Activated naive CD8-positive, alpha-beta T cell treated with anti-CD3 and anti-CD28 coated beads, Interleukin-2, amount 50 U/mL, for 24 hours (primary cell): ENCODE data around the gene MRI1.
"Not testable (repeated sequence)": the region's sequence is repeated elsewhere in the genome, so short reads cannot be mapped to it uniquely, and the experiment has no call there.

Experiments used
- ATAC-seq: fragments of 150-1000 bp; cut with Tn5 transposase; one replicate; pipeline ENCODE4 v1.10.0; 2021
- DNase-seq: peaks from one replicate; pipeline ENCODE4 v3.0.0; 2021
- H3K27ac Mint-ChIP-seq: one replicate; pipeline ENCODE4 v1.8.0; 2021; ENCODE audit warnings: mild to moderate bottlenecking, mixed read lengths
- H3K27me3 Mint-ChIP-seq: one replicate; pipeline ENCODE4 v1.8.0; 2021; ENCODE audit warnings: mixed read lengths
- H3K36me3 Mint-ChIP-seq: one replicate; pipeline ENCODE4 v1.8.0; 2021; ENCODE audit warnings: low read depth, mixed read lengths
- H3K4me1 Mint-ChIP-seq: one replicate; pipeline ENCODE4 v1.8.0; 2021; ENCODE audit warnings: mixed read lengths
- H3K4me3 Mint-ChIP-seq: one replicate; pipeline ENCODE4 v1.8.0; 2021; ENCODE audit warnings: mild to moderate bottlenecking, moderate library complexity, mixed read lengths
- H3K9me3 Mint-ChIP-seq: one replicate; pipeline ENCODE4 v1.8.0; 2021; ENCODE audit warnings: mixed read lengths

MRI1 gene

DNA sequence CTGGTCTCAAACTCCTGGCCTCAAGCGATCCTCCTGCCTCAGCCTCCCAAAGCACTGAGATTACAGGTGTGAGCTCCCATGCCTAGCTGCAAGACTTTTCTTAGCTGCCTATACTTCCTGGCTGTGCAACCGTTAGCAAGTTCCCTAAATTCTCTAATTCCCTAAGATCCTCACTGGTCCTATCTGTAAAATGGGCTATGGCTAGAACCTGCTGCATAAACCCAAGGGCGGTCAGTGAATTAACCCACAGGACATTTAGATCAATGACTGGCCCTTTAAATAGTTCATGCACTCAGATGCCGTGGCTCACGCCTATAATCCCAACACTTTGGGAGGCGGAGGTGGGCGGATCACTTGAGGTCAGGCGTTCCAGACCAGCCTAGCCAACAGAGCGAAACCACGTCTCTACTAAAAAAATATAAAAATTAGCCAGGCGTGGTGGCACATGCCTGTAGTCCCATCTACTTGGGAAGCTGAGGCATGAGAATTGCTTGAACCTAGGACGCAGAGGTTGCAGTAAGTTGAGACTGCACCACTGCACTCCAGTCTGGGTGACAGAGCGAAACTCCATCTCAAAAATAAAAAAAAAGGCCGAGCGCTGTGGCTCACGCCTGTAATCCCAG, 5.8 kb downstream of the MRI1 start:
- Mint-ChIP-seq H3K4me1 (peaks cover 15% of the 10 kb centered on the region), H3K4me3 (no peak overlapping the region), H3K9me3 (no peaks in the 10 kb centered on the region), H3K27me3 (no peaks in the 10 kb centered on the region), H3K27ac (no peak overlapping the region), H3K36me3 (peaks cover 9% of the 10 kb centered on the region)
- DNase-seq: no peak
- ATAC-seq: no peak

DNA sequence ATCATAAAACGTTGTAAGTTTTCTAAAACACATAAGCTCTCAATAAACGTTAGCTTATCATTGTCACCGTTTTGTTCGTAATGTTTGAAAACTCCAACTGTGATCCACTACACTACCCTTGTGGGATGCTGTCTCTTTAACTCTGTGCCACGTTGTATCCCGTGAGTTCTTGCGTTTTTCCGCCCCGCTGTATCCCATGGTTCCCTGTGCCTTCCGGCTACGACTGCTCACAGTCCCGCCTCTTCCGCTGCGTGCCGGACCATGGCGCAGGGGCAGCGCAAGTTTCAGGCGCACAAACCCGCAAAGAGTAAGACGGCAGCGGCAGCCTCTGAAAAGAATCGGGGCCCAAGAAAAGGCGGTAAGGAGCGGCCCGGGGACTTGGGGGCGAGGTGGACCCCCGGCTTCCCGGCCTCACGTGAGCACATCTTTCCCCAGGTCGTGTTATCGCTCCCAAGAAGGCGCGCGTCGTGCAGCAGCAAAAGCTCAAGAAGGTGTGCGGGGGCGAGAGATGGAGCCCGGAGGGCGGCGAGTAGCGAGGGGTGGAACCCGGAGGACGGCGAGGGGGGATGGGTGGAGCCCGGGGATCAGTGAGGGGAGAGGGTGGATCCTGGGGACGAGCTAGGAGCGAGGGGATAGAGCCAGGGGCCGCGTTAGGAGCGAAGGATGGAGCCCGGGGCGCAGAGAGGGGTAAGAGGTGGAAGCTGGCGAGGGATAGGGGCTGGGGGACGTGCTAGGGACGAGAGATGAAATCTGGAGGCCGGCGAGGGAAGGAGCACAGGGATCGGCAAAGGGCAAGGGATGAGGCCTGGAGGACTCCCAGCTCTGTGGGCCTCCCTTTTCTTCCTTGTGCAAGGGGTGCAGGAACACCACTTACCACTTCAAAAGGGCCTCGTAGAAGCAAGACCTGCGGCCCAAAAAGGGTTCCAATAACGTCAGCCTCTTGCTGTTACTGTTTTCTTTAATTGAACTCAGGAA, 10.2 kb downstream of the MRI1 start, which contains the start of gene C19orf53:
Gene C19orf53, plus strand, starts transcription at position 240 of the 975 bp plus-strand sequence. Its CDS starts 22 bp downstream, at position 262.
- H3K27me3 Mint-ChIP-seq: no peaks in the 10 kb centered on the region
- H3K9me3 Mint-ChIP-seq: no peaks in the 10 kb centered on the region
- peaks cover 33% of the 10 kb centered on the region for H3K36me3 Mint-ChIP-seq
- DNase-seq (peak; percentile 92), ATAC-seq (peak; percentile 99)
- H3K4me3 Mint-ChIP-seq: peak within 1 kb of the TSS; percentile 99
- peak within 1 kb of the TSS; percentile 96 for H3K27ac Mint-ChIP-seq
- peaks cover 22% of the 10 kb centered on the region for H3K4me1 Mint-ChIP-seq

DNA sequence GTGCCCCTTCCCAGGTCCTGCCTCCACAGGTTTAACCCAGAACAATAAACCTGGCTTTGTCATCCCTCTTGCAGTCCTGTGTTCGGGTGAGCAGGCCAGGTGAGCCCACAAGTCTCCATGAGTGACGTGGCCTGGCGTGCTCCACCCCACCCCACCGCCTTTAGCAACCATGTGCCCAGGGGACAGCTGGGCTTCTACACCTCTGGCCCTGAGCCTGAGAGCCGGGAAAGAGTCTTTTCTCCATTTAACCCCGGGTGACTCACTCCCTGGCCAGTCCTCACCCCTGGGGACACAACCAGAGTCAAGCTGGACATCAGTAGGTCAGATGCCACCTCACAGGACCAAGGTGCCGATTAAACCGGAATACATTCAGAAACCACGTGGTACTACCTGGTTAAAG, 14.1 kb downstream of the MRI1 start:
- Mint-ChIP-seq H3K27me3 (no peaks in the 10 kb centered on the region), H3K9me3 (no peaks in the 10 kb centered on the region), H3K4me1 (peaks cover 40% of the 10 kb centered on the region), H3K27ac (no peak overlapping the region), H3K36me3 (peaks cover 30% of the 10 kb centered on the region), H3K4me3 (no peak overlapping the region)
- ATAC-seq (no peak), DNase-seq (no peak)

DNA sequence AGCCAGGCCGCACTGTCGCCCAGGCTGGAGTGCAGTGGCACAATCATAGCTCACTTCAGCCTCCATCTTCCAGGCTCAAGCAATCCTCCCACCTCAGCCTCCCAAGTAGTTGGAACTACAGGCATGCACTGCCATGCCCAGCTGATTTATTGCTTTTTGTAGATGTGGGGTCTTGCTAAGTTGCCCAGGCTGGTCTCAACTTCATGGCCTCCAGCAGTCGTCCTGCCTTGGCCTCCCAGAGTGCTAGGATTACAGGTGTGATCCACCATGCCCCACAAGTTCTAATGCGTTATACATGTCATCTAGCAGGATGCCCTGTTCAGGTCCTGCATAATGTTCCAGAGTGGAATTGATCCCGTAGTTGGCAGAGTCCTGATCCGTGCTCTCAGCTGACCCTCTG, 14.5 kb downstream of the MRI1 start:
- DNase-seq: no peak
- H3K4me3 Mint-ChIP-seq: no peak overlapping the region
- H3K36me3 Mint-ChIP-seq: peaks cover 30% of the 10 kb centered on the region
- peaks cover 44% of the 10 kb centered on the region for H3K4me1 Mint-ChIP-seq
- no peaks in the 10 kb centered on the region for H3K9me3 Mint-ChIP-seq
- H3K27ac Mint-ChIP-seq: no peak overlapping the region
- no peaks in the 10 kb centered on the region for H3K27me3 Mint-ChIP-seq
- ATAC-seq: no peak

DNA sequence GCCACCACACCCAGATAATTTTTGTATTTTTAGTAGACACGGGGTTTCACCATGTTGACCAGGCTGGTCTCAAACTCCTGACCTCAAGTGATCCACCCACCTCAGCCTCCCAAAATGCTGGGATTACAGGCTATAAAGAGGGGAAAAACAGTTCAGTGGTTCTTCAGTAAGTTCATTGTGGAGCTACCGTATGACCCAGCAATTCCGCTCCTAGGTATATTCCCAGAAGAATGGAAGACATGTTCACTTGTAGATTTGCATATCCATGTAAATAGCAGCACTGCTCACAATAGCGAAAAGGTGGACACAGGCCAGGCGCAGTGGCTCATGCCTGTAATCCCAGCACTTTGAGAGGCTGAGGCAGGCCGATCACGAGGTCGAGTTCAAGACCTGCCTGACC, 15.5 kb downstream of the MRI1 start:
- Mint-ChIP-seq H3K4me1 (peaks cover 42% of the 10 kb centered on the region), H3K36me3 (peaks cover 30% of the 10 kb centered on the region)
- not testable (repeated sequence) for ATAC-seq, H3K27ac Mint-ChIP-seq, H3K9me3 Mint-ChIP-seq, DNase-seq, H3K27me3 Mint-ChIP-seq, H3K4me3 Mint-ChIP-seq

DNA sequence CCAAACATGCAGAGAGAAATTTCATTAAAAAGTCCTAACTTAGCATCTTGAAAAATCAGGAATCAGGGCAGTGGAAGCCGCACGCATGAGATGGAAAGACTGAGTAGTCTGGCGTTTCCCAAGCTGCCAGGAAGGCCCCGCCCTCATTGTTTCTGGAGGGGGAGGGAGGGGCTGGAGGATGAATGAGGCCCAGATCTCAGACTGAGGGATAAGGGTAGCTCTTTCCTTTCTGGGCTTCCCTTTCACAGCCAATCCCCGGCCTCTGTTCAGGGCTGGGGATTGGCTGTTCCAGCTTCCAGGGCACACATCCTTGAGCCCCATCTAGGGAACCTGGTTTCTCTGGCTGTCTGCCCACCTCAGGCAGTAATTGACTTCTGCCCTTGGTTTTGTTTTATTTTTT, 17.2 kb downstream of the MRI1 start:
- Mint-ChIP-seq H3K27me3 (no peaks in the 10 kb centered on the region), H3K27ac (no peak overlapping the region), H3K4me1 (peaks cover 33% of the 10 kb centered on the region), H3K4me3 (no peak overlapping the region), H3K9me3 (no peaks in the 10 kb centered on the region), H3K36me3 (peaks cover 19% of the 10 kb centered on the region)
- no peak for DNase-seq
- ATAC-seq: no peak

DNA sequence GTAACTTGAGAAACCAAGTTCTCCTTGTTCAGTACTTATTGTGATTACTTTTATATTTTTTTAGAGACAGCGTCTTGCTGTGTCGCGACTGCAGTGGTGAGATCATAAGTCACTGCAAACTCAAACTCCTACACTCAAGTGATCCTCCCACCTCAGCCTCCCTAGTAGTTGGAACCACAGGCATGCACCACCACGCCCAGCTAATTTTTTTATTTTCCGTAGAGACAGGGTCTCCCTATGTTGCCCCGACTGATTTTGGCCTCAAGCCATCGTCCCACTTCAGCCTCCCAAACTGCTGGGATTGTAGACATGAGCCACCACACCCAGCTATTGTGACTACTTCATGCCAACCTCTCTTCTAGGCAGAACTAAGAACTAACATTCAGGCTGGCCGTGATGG, 18.2 kb downstream of the MRI1 start:
- H3K9me3 Mint-ChIP-seq: no peaks in the 10 kb centered on the region
- DNase-seq: no peak
- no peak overlapping the region for H3K27ac Mint-ChIP-seq
- H3K36me3 Mint-ChIP-seq: peaks cover 16% of the 10 kb centered on the region
- no peak for ATAC-seq
- H3K4me1 Mint-ChIP-seq: peaks cover 38% of the 10 kb centered on the region
- no peaks in the 10 kb centered on the region for H3K27me3 Mint-ChIP-seq
- H3K4me3 Mint-ChIP-seq: no peak overlapping the region

DNA sequence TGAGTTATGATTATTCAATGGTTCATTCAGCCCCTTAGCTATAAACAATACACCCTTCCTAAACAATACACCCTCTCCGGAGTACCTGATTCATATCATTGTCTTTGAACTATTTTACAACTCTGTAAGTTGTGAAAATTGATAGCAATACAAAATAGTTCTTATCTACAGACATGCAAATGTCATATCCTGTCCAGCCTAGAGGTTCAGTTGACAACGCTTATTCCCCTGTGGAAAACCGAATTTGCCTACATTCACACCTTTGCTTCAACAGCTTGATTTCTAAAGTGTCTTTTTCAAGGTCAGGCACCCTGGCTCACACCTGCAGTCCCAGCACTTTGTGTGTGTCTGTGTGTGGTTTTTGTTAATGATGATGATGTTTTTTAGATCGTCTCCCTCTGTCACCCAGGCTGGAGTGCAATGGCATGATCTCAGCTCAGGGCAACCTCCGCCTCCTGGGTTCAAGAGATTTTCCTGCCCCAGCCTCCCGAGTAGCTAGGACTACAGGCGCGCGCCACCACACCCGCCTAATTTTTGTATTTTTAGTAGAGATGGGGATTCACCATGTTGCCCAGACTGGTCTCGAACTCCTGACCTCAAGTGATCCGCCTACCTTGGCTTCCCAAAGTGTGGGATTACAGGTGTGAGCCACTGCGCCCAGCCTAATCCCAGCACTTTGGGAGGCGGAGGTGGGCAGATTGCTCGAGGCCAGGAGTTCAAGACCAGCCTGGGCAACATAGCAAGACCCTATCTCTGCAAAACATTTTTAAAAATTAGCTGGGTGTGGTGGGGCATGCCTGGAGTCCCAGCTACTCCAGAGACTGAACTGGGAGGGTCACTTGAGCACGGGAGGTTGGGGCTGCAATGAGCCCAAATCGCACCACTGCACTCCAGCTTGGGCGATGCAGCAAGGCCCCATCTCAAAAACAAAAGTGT, 19.5 kb downstream of the MRI1 start:
- no peak for DNase-seq
- Mint-ChIP-seq H3K4me1 (peaks cover 49% of the 10 kb centered on the region), H3K4me3 (no peak overlapping the region), H3K27me3 (no peaks in the 10 kb centered on the region), H3K36me3 (peaks cover 9% of the 10 kb centered on the region), H3K9me3 (no peaks in the 10 kb centered on the region), H3K27ac (no peak overlapping the region)
- no peak for ATAC-seq

DNA sequence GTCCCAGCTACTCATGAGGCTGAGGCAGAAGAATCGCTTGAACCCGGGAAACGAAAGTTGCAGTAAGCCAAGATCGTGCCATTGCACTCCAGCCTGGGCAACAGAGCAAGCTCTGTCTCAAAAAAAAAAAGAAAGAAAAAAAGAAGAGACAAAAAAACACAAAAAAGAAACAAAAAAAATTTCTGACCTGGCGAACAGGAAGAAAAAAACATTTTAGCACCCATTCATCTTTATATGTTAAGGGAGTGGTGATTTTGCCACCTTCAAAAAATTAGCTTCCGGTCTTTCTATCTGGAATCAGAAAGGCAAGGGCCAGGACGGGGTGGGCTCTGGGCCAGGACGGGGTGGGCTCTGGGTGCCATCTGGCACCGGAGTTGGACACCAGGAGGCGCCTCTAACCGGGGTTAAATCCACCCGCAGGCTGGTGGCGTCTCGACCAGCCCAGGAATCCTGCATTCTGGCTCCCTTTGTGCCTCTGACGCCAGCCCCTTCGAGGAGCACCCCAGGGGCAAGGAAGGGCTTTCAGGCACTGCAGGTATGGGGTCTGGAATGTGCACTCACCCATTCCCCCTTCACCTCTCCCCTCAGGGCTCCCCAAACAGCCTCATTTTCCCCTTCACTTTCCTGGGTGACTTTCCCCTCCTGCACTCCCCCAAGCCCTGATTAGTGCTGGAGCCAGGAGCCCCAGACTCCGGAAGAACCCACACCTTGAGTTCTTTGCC, 20.6 kb downstream of the MRI1 start:
- Mint-ChIP-seq H3K36me3 (peaks cover under 1% of the 10 kb centered on the region), H3K27ac (peak overlapping the region; percentile 64), H3K4me3 (peak overlapping the region; percentile 48), H3K9me3 (no peaks in the 10 kb centered on the region), H3K4me1 (peaks cover 55% of the 10 kb centered on the region), H3K27me3 (no peaks in the 10 kb centered on the region)
- DNase-seq (peak; percentile 83), ATAC-seq (peak; percentile 85)

DNA sequence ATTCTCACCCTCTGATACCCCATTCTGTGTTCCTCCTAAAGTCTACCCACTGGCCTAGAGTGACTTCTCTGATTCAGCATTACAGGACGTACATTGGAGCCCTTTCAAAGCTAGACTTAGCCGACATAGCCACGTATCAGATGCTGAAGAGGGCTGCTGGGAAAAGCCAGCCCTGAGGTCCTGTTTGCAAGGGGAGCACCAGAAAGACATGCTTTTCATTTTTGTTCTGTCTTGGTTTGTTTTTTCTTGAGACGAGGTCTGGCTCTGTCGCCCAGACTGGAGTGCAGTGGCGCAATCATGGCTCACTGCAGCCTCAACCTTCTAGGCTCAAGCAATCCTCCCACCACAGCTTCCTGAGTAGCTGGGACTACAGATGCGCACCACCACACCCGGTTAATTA, 24.7 kb downstream of the MRI1 start:
- Mint-ChIP-seq H3K27ac (peak overlapping the region; percentile 39), H3K9me3 (no peaks in the 10 kb centered on the region), H3K36me3 (no peaks in the 10 kb centered on the region), H3K4me1 (peaks cover 43% of the 10 kb centered on the region), H3K27me3 (no peaks in the 10 kb centered on the region), H3K4me3 (no peak overlapping the region)
- no peak for DNase-seq
- no peak for ATAC-seq

DNA sequence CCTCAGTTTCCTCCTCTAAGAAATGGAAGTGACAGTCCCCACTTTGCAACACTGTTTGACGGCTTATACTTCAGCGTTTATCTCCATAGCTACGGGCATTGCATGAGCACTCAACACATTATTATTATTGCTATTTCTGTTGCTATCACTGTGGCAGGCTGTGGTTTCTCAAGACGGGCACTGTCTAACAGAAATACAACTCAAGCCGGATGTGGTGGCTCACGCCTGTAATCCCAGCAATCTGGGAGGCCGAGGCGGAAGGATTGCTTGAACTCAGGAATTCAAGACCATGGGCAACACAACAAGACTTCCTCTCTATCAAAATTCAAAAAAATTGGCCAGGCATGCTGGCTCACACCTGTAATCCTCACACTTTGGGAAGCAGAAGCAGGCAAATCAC, 26.0 kb downstream of the MRI1 start:
- Mint-ChIP-seq H3K4me3 (no peak overlapping the region), H3K27me3 (no peaks in the 10 kb centered on the region), H3K4me1 (peaks cover 41% of the 10 kb centered on the region), H3K36me3 (no peaks in the 10 kb centered on the region), H3K27ac (no peak overlapping the region), H3K9me3 (no peaks in the 10 kb centered on the region)
- no peak for ATAC-seq
- no peak for DNase-seq

DNA sequence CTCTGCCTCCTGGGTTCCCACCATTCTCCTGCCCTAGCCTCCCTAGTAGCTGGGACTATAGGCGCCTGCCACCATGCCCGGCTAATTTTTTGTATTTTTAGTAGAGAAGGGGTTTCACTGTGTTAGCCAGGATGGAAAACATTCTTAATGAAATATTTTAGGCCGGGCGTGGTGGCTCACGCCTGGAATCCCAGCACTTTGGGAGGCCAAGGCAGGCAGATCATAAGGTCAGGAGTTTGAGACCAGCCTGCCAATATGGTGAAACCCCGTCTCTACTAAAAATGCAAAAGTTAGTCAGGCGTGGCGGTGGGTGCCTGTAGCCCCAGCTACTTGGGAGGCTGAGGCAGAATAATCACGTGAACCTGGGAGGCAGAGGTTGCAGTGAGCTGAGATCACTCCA, 29.0 kb downstream of the MRI1 start:
- not testable (repeated sequence) for DNase-seq, H3K4me3 Mint-ChIP-seq, H3K27ac Mint-ChIP-seq, H3K27me3 Mint-ChIP-seq, ATAC-seq, H3K9me3 Mint-ChIP-seq, H3K36me3 Mint-ChIP-seq
- H3K4me1 Mint-ChIP-seq: peaks cover 38% of the 10 kb centered on the region

DNA sequence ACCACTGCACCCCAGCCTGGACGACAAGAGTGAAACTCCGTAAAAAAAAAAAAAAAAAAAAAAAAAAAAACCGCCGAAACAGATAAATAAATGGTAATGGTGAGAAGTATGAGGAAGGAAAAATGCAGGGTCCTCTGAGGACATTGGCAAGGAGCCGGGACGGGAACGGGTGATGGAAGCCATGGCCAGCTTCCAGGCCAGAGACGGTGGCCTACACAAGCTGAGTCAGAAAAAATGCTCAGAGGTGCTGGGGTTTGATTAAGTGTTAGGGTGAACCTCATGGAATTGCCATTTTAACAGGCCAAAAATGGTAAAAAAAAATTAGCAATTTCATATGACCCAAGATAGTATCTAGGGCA, 30.1 kb downstream of the MRI1 start:
- no peak for DNase-seq
- H3K9me3 Mint-ChIP-seq: no peaks in the 10 kb centered on the region

More for the DNA sequence above, 30.1 kb downstream of the MRI1 start:
- Mint-ChIP-seq H3K27ac (peak overlapping the region; percentile 89), H3K4me1 (peaks cover 28% of the 10 kb centered on the region), H3K27me3 (no peaks in the 10 kb centered on the region), H3K4me3 (peak overlapping the region; percentile 91), H3K36me3 (no peaks in the 10 kb centered on the region)
- ATAC-seq: no peak
